OCI-LY7 (cell line): ENCODE data around the gene C11orf58.

Experiments used
- EZH2phosphoT487 ChIP-seq: fragments of 200-600 bp; sonication (generic); IDR thresholded peaks from 2 replicates; pipeline ENCODE4 v1.6.1; 2018; ENCODE audit warnings: low read depth, borderline replicate concordance, mild to moderate bottlenecking, mixed run types, antibody characterized with exemption, low read length, moderate library complexity, mixed read lengths
- TF ChIP-seq, protein P1 (sequence below): fragments of 200-600 bp; sonication (generic); conservative IDR thresholded peaks from 2 replicates; pipeline ENCODE4 v1.5.1; 2014; ENCODE audit warnings: mild to moderate bottlenecking, antibody characterized with exemption, low read length, moderate library complexity, mixed read lengths

GRCh38 chr11:16749666-16750065, 11.2 kb downstream of the C11orf58 start:
- TF ChIP-seq, protein P1, sequence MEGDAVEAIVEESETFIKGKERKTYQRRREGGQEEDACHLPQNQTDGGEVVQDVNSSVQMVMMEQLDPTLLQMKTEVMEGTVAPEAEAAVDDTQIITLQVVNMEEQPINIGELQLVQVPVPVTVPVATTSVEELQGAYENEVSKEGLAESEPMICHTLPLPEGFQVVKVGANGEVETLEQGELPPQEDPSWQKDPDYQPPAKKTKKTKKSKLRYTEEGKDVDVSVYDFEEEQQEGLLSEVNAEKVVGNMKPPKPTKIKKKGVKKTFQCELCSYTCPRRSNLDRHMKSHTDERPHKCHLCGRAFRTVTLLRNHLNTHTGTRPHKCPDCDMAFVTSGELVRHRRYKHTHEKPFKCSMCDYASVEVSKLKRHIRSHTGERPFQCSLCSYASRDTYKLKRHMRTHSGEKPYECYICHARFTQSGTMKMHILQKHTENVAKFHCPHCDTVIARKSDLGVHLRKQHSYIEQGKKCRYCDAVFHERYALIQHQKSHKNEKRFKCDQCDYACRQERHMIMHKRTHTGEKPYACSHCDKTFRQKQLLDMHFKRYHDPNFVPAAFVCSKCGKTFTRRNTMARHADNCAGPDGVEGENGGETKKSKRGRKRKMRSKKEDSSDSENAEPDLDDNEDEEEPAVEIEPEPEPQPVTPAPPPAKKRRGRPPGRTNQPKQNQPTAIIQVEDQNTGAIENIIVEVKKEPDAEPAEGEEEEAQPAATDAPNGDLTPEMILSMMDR, result no peak
- no peak for TF ChIP-seq EZH2phosphoT487
